ENCODE measurements around the gene DCD.

The DCD gene

DNA sequence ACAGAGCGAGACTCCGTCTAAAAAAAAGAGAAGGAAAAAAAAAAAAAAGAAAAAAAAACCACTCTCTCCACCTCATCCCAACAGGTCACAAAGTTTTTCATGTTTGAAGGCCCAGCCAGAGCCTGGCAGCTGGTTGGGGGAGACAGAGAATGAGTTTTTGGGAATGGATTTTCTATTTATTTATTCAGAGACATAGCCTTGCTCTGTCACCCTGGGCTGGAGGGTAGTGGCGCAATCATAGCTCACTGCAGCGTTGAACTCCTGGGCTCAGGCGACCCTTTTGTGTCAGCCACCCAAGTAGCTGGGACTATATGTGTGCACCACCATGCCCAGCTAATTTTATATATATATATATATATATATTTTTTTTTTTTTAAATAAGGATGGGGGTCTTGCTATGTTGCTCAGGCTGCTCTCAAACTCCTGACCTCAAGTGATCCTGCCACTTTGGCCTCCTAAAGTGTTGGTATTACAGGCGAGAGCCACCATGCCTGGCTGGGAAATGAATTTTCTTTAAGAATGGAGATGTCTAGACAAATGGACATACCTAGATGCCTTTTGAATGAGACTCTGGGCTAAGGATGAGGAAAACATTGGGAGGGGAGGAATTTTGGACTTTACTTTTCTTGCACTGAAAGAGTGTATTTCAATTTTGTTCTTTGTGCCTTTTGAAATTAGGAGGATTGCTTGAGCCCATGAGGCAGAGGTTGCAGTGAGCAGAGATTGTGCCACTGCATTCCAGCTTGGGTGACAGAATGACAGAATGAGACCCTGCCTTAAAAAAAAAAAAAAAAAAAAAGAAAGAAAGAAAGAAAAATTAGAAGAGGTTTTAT lies 42.8 kb downstream of the DCD start:
- DNase-seq, result no peak

DNA sequence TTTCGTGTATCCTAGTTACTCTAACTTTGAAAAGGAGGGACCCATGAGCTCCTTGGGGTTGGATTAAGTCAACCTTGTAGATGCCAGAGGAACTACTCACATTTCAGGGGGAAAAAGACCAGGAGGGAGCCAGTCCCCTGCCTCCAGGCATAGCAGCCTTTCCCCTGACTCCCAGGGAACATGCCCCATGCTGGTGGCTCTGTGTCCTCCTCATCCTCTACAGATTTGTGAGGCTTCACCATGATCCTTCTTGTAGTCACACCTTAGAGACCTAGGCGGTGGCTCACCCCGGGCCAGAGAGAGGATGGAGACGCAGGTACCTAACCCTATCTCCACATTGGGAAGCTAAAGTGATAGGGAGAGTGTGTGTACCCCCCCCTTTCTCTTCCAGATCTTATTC lies 43.7 kb downstream of the DCD start:
- DNase-seq, result no peak

DNA sequence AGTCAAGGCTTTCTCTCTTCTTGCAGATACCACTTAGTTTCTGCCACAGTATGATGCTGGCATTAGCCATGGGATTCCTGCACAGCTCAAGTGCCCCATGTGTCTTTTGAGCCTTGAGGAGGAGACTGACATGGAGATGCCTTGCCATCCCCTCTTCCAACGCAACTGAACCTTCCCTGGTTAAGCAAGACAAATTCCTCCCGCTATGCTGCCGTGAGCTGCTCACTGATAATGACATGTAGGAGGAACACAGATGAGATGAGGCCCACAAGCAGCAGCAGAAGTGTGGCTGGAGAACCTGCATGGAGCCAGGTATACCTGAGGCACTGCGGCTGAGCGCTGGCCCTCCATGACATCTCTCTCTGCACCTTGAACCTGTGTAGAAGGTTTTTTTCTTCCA lies 44.3 kb downstream of the DCD start:
- DNase-seq, result no peak

DNA sequence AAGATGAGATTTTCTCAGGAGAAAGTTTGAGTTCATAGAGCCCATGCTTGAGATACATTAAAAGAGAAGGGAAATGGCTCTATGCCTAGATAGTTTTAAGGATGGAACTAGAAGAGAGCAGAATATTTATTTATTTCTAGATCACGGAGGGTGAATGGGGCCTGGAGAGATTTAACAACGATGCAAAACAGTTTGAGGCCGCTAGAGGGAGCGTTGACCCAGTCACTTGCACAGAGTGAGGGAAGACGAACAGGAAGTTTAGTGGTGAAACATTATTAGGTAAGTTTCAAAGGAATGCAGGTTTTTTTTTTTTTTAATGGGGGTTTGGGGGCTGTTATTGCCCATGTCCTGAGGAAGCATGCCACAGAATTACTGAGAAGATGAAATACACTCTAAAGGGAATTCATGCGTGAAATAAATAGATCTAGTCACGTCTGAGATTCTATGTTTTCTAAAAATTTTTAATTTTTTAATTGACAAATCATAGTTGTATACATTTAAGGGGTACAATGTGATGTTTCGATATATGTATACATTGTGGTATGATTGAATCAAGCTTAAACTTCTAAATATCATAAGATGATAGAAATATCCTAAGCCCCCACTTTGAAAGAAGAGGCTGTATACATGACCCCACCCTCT lies 44.9 kb downstream of the DCD start:
- DNase-seq, result peak; percentile 74

DNA sequence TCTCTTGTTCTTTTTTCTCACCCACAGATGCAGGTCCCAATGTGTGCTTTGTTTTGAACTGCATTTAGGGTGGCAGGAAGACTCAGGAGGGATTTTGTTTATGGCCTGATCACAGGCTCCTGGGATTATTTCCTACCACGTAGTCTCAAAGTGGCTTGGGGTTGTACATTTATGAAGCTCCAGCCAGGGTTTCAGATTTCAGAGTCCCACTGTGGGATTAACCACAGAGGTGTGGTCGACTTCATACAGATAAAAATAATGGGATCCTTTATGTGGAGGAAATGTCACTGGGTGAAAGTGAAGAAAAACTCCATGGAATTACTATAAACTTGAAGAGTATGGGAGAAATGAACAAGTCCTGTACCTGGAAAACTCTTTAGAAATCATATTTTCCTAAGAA lies 45.5 kb downstream of the DCD start:
- DNase-seq, result no peak

DNA sequence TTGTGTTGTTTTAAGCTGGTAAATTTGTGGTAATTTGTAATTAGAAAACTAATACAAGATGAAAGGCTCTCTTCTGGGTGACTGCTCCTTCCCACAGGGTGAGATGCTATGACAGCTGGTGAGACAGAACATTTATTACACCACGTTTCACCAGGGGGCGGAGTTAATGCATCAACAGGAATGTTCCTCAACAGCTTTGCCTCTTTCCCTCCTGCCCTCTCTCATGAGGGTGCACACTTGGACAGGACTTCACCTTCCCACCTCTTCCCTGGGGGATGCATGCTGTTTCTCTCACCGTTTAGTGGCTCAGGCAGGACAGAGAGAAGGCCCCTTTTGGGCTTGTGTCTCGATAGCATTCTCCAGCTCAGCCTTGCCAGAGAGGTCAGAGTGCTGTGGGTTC lies 46.3 kb downstream of the DCD start:
- no peak for DNase-seq

DNA sequence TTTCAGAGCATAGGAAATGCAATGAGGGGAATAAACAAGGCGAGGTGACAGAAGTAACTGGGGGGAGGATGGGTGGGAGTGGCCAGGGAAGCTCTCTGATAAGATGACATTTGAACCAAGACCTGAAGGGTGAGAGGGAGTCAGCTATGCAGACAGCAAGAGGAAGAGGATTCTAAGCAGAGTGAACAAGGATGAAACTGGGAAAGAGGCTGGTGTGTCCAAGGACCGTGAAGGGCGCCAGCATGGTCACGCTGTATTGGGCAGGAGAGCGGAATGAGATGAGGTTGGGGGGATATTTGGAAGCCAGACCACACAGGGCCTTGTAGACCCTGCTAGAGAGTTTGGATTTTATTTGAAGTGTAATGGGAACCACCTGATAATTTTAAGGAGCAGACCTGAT lies 49.2 kb downstream of the DCD start:
- no peak for DNase-seq

DNA sequence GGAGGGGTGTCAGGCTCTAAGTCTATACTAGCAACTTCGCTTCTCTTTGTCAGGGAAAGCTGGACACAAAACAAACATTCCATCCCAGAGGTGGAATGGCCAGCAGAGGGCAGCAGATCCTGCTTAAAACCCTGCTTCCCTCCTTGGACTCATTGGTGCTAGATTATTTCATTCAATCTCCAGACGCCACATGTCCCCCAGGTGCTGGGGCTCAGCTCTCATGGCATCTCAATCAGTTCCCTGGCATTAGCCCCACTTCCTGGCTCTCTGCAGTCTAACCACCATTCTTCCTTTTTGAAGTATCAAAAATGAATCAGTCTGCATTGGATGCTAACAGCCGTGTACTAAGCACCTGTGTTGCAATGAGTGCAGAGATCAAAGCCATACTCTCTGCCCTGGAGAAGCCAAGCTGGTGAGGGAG lies 51.6 kb downstream of the DCD start:
- peak; percentile 62 for DNase-seq

DNA sequence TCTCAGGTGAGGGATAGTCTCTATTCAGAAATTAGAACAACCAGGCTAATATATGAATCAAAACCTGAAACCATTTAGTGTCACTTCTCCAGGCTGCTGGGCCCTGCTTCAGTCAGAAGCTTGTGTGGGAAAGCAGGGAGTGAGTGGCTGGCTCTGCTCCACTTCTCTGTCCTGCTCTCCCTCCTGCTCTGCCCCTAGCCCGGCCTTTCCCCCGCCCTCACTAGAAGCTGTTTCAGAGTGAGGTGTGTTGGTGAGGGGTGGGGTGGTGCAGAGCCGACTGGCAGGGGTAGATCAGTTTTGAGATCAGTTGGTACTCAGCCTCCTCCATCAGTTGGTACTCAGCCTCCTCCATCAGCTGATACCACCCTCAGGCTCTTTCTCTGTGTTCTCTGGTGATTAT lies 52.7 kb downstream of the DCD start:
- DNase-seq, result no peak
